DND-41 (cell line): Measurements from ENCODE around the gene COQ6.

Experiments used
- CTCF ChIP-seq: IDR thresholded peaks from 2 replicates; pipeline ENCODE4 v1.5.1; 2012; ENCODE audit warnings: borderline replicate concordance, low read length, moderate library complexity, mild to moderate bottlenecking; ENCODE audit not compliant: poor library complexity, severe bottlenecking; ENCODE audit errors: extremely low read depth
- EZH2 ChIP-seq: IDR thresholded peaks from 3 replicates; pipeline ENCODE4 v1.6.1; 2012; ENCODE audit warnings: borderline replicate concordance, low read depth, mild to moderate bottlenecking, moderate library complexity, low read length, inconsistent platforms; ENCODE audit not compliant: severe bottlenecking

DNA sequence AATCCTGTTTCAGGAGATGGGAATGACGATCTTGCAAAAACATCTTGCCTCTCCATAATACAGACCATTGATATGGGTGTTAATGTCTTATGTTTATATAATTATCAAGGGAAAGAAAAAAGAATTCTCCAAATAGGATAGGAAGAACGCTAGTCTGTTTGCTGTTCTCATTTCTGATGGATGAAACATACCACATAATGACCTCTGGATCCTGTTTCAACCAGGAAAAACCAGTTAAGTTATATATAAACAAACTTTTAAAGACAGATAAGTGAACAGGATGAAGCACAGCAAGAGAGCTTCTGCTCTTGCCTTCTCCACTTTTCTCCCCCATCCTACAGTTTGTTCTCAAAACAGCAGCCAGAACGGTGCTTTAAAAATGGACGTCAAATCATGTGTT is 27.8 kb downstream of the COQ6 start:
- TF ChIP-seq CTCF (no peak), EZH2 (no peak)
